Fibroblast of gingiva (primary cell): Measurements from ENCODE around the gene HOXB5.

Experiments used
- DNase-seq: peaks from one replicate; pipeline ENCODE4 v3.0.0-alpha.2; 2011; ENCODE audit warnings: low read depth

The HOXB5 gene

DNA sequence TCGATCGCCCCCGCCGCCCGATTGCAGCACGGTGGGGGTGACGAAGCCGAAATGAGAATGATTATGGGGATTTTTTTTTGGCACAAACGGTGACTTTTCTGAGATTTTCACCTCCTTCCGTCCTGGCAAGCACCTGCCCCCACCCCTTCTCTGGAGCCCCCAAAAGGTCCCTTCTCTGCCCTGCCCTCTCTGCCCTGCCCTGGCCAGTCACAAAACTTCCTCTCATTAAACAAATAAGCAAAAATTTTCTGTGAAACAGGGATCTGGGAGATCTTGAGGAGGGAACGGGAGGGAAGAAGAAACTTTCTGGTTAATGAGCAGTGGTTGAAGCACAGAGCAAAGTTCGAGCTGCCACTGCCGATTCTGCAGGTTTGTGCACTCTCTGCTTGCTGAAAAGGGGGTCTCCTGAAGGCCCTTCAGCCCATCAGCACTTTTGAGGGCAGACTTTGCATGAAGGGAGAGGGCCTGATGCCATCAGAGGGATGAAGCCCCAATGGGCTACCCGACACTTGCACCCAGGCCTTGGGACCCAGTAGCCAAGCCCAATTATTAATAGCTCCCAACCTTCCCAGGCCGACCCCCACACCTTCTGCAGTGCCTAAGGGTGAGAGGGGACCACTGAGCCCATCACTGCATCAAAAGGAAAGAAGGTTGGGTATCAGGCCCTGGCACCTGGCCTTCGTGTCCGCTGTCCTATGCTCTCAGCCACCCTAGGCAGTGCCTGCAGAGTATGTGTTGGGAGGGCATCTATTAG is 22.6 kb upstream of the HOXB5 start:
- no peak for DNase-seq

DNA sequence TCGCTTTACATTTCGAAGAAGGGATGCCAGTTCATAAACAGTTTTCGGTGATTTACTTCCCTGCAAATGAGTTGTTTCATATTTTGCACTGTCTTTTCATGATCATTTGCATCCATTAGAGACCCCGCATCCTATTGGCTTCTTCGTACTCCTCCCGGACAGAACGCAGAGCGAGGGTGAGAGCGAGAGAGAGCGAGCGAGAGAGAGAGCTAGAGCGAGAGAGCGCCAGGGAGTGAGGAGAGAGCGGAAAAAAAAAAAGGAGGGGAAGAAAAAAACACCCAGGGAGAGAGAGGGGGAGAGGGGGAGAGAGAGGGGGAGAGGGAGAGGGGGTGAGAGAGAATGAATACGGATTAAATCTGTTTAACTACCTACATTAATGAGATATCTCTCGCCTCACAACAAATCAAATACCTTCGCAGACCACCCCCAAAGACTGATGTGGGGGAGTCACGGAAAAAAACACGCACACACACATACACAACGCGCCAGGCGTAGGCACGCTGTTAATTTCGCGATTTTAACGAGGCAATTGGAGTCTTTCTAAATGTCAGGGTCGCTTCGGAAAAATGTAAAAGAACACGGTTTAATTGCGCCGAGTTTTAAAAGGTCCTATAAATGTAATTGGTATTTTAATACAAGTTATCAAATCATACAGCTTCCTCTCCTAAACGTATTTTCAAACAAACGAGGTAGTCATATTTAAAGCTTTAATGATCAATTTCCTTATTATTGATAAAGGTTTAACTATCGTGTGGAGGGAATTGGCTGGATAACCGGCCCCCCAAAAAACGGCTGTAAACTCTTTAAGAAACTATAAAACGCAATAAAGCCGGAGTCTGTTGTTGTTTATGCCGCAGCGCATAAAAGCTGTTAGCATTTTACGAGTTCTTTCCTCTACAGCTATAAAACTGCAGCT is 21.7 kb upstream of the HOXB5 start, which contains the start of gene HOXB8:
Gene HOXB8, minus strand, starts transcription at position 246 of the 916 bp plus-strand sequence. CDS start 588 bp downstream, outside the sequence.
- no peak for DNase-seq

DNA sequence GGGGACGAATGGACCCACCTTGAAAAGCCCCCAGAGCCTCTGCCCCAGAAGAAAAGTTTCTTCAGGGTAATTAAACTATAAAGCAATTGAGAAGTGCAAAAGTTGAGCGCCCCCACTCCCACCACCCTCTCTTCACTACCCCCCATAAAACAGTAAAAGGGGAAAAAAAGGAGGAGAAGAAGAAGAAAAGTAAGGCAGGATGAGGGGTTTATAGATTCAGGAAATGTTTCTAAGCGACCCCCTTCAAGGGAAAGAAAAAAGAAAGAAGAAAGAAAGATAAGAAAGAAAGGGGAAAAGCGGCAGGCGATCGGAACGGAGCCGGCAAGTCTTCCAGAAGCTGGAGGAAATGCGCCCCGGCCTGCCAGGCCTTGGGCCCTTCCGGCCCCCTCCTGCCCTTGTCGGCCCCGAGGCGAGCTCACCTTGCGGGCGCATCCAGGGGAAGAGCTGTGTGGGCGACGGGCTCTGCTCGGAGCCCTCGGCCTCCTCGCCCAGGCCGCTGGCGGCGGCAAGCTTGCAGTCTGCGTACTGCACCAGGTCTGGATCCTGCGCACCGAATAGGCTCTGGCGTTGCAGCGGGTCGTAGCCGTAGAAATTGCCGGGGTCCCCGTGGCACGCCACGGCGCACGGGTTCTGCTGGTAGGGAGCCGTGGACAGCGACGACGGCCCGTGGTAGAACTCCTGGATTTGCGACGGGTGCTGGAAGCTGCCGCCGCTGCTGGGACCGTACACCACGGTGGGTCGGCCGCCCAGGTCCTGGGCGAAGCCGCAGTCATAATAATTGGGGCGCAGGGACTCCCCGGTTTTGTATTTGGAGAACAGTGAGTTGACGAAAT is 20.5 kb upstream of the HOXB5 start:
- DNase-seq, result no peak

DNA sequence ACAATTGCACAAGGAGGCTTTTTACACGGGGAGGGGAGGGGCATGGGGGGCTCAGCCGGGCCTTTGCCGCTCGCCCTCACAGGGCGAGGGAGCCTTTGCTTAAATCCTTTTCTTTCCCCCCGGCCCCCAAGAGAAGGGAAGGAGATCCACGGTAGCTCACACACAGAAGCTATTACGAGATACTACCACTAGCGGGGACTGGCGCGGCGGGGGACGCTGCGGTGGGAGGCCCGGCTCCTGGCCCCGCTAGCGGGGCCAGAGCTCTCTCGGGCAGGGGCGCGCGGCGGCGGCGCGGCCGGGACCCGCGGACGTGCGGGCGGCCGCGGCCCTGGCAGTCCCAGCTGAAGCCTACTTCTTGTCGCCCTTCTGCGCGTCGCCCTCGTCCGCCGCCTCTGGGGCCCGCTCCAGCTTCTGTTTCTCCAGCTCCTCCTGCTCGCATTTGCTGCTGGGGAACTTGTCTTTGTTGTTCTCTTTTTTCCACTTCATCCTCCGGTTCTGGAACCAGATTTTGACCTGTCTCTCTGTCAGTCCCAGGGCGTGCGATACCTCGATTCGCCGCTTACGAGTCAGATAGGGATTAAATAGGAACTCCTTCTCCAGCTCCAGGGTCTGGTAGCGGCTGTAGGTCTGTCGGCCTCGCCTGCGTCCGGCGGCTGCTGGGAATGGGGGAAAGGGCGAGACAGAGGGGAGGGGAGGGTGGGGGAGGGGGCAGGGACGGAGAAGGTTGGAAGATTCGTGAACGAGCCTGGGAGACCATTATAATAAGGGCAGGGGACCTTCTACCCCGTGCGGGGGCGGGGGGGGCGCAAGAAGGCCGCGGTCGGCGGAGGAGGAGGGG is 19.5 kb upstream of the HOXB5 start:
- no peak for DNase-seq

DNA sequence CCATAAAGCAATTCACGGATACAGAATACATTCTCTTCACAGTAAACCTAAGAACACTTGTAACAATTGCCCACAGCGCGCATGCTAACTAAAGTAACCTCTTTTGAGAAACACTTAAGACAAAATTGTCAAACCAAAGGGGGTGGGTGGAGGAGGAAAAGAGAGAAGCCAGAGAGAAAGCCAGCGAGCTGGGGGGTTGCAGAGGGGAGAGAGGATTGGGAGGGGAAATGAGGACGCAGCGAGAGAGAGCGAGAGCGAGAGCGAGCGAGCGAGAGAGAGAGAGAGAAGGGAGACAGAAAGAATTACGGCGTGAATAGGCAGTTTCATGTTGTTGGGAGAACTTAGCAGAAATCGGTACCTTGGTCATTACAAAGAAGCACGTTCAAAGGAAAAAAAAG is 18.9 kb upstream of the HOXB5 start:
- peak; percentile 4 for DNase-seq

DNA sequence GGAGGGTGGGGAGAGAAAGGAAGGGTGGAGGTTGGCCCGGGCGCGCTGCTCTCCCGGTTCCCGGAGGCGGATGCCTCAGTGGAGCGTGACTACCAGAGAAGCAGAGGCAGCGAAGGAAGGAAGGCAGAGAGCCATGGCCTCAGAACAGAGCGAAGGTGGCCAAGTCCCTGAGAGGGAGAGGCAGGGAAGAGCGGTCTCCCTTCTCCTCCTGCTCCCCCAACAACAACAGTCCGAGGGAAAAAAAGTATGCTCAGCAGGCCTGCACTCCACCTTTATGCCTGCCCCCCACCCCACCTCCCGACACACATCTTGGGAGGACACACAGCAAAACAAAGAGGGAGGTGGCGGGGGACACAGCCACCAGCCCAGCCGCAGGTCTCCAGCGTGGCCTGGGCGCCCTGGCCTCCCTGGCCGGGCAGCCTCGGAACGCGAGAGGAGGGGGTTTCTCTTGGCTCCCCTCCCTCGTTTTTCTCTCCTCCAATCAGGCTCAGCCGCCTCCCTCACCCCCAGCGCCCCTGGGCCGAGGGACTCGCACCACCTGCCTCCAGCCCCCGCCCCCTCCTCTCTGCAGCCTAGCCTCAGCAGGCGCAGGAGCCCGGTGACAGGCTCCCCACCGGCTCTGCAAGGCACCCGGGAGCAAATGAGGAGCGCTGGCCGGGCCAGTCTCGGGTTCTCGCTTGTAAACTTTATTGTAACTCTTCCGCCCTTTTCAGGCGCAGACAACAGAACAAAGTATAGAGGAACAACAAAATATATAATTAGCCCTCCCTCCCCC is 18.3 kb upstream of the HOXB5 start:
- no peak for DNase-seq

DNA sequence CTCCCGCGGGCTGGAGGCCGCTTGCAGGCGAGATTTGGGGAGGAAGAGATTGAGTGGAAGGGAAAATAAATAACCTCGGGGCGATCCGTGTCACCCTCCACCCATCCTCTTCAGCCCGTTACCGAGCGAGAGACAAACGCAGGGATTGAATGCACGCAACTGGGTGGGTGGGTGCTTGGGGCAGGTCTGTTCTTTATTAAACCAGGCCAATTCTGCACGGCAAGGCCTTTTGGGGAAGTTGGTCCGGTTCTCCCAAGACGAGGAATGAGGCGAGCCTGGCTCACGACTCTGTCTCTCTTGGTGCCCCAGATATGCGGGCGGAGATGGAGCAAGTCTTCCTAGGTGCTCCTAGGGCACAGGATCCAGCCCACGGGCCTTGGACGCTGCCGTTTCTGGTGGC is 17.6 kb upstream of the HOXB5 start:
- DNase-seq, result no peak

DNA sequence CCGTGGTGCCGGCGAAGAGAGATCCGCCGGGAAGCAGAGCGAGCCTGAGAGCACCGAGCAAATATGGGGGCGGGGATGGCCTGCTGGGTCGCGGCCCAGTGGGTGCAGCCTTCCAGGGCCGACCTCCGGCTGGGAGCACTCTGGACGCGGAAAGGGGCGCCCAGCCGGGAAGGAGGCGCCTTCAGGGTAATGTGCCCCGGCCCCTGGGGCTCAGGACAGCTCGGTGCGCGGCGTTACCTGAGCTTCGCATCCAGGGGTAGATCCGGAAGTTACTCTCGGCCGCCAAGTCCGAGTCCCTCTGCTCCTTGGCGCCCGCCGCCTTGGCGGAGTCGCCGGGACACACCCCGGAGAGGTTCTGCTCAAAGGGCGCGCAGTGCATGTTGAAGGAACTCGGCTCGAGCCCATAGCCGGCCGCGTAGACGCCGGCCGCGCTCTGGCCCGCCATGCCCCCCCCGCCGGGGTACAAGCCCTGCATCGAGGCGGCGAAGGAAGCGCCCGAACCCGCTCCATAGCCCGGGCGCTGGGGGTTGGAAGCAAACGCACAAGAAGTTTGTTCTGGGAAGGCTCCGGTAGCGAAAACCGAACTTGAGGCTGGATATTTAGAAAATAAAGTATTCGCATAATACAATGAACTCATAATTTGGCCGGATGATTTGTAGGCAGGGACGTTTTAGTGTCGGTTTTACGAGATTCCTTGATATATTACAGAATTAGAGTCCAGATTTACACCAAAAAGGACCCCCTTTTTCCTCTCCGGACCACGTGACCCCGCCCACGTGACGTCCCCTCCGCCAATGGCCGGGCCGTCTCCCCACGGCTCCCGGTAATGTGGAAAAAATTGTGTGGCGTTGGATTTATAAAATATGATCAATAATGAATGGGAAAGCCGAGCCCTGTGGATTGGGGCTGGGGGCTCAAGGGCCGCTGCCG is 17.0 kb upstream of the HOXB5 start, which contains the start of gene HOXB7:
Gene HOXB7, minus strand, starts transcription at position 736 of the 930 bp plus-strand sequence. Its CDS starts 99 bp downstream, at position 637.
- no peak for DNase-seq

DNA sequence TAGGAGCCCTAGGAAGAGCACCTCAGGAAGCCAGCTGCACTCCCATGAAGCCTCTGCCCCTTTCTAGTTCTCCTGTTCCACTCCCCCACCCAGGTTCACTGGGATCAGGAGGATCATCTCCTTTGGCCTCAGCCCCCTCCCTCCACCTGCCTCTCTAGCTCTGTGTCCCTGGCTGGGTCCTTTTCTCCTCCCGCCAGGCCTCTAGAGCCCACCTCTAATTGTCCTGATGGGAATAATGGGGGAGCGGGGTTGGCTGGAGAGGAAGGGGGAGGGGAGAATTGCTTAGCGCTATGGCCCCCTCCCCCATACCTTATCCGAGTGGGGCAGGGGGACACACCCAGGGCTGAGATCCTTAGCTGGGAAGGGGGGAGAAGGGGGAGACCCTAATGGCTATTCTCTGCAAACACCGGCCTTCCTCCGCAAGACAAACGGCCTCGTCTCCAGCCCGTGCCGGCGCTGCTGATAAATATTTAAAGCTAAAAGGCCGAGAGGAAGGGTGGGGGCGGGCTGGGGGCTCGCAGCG is 16.2 kb upstream of the HOXB5 start:
- no peak for DNase-seq

DNA sequence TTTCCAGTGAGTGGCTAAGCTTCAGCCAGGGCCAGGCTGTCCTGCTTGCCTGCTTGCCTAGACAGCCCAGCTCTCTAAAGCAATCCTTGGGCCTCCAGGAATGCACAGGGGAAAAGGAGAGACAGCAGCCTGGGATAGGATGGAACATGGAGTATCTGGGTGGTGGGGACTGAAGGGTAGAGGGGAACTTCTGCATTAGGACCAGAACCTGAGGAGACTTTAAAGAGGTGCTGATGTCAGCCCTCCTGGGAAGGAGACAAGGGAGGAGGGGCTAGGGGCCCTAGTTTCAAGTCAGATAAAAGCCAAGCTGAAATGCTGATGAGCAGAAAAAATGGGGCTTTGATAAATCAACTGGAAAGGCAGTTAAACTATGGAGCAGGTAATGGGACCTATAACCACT is 15.5 kb upstream of the HOXB5 start:
- no peak for DNase-seq

DNA sequence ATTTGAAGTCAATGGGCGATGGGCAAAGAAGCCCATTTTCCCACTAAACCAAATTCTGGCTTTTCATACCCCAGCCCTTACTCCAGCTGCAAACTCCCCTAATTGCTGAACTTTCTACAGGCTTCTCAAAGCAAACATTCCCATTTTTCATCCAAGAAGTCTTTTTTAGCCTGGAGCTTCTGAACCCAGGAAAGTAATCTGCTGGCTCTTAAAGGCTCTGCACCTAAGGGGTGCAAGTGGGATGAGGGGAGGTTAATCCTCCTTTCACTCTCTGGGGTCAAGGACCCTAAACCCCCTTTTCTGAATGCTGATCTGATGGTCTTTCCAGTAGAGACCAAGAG is 14.9 kb upstream of the HOXB5 start:
- no peak for DNase-seq

DNA sequence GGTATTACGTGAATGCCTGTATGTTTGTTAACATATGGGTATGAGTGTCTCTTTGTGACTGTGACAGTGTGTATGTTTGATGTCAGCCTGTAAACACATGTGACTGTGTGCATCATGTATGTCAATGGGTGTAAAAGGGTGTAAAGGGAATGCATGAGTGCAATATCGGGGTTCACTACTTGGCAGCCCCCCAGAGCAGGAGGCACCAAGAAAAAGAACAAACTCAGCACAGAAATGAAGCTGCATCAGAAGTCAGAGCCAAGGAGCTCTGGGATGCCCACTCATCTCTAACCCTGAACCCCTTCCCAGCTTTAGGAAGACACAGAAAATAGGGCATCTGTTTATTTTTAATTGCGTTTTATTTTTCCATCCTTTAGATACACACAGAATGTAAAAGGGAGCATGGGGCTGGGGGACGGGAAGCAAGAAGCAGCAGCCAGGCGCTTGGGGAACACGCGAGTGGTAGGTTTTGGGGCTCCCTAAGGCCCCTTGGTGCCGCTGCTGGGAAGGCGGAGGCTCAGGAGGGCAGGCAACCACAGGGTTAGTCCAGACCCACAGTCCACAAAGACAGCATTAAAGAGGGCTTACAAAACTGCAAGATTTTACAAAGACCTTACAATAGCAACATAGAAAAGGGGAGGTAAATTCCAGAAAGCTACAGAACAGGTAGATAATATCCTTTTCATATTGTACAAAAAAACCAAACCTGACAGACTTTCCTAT is 13.5 kb upstream of the HOXB5 start:
- no peak for DNase-seq

DNA sequence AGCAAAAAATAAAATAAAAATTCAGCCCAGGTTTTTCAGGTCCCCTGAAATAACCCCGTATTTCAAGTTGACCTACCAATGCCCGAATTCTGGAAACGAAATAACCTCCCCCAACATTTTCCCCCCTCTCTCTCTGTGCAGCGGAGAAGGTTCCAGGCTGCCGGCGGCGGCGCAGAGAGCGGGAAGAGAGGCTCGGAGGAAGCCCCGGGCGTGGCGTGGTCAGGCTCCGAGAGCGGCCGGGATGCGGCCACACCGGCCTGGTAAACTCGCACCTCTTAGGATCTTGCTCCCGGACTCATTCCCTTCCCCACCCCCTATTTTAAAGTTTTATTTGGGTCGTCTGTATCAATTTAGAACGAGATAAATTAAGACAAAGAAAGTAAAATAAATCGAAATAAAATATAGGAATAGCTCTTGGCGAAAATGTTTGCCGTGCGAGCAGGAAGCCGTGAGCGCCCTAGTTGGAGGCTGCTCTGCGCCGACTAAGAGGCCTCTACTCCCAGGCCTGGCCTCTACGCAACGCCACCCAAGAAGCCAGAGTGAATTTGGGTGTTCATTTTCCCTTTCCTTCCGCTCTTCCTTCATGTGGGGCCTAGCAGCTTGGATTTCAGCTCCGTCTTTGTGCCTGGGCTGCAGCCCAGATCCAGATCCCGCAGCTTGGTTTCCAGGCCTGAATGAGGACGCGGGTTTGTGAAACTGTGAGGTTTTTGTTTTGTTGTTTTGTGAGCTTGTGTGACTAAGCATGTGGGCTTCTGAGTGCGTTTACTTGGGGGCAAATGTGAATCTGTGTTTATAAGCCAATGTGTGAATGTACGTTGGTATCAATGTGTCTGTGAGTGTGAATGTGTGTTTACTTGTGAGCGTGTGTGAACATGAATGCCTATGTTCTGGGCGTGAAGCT is 12.7 kb upstream of the HOXB5 start:
- DNase-seq, result no peak

DNA sequence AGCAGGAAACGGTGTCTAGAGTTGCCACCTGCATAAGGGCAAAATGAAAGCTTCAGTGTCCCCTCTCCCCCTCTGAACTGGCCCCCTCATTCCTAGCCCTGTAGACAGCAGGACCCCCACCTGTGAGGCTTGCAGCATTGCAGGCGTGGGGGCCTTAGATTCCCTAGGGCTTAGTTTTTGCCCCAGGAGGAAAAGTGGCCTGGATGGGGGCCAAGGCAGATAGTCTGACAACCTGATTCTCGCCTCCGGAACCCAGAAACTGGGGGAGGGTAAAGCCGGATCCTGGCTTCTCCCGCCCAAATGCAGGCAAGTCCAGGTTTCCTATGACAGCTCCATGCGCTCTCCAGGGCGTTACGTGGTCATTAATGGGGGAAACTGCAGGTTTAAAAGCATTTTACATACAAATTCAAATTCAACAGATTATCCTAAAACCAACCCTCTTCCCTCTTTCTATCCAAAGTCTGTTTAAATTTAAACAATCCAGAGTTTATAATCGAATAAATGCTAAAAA is 11.9 kb upstream of the HOXB5 start:
- DNase-seq, result no peak

DNA sequence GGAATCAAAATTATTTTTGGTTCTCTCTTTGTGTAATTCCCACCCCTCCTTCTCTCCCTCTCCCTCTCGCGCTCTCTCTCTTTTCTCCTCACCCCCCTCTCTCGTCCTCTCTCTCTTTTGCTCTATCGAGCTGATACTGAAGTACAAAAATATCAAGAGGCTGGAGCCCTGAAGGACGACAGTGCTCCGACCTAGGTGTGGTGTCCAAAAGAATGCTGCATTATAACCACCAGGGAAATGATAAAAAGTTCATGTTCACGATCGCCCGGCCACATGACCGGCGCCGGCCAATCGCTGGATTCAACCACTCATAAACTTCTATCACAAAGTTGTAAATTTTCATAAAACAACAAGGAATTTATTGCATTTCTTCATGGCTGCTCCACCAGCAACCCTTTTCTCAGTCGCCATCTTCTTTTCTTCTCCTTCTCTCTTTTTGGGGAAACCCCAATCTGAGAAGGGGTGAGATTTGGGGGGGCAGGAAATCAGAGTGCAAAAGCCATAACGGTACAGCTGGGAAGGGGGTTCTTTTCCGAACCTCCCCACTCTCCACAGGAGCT is 11.3 kb upstream of the HOXB5 start, which contains the start of gene HOXB6:
Gene HOXB6, minus strand, starts transcription at position 217 of the 560 bp plus-strand sequence. CDS start 6,836 bp downstream, outside the sequence.
- DNase-seq, result no peak

DNA sequence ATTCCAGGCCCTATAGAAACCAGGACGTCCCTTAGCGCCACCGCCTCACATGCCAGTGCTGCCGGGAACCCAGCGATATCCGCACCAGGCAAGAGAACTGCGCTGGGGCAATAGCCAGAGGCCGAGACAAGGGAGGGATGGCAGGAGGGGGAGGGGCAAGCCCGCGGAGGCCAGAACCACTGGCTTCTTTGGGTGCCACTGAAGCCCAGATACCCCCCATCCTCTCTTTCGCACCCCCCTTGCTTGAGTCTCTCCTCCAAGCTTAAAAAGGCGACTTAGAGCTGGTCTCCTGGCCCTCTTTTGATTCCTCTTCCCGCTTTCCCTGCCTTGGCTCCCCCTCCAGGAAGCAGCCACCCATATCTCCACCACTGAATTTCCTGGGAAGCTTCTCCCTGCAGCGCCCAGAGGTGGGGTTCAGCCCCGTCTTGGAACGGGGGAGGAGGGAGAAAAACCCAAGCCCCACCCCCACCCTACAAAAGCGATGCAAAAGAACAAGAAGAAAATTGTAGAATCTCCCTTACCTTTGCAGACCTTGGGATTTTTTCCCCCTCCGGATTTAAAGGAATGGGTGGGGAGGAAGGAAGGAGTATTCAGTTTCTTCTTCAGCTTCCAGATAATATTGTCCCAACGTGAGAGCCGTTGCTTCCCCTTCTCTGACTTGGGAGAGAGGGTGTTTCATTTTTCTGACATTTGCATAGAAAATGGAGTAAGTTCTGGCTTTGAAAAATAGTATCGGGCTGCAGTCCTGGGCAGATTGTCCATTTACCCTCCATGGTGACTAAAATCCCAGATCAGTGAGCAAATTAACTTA is 10.6 kb upstream of the HOXB5 start:
- no peak for DNase-seq
